Kidney (tissue), 14 donors: Measurements from ENCODE around the gene SBNO1. TPM values are rescaled to one million over a fixed set of nuclear protein-coding genes. Genes with fewer than 3 reads are reported as not detected.
"Not testable (repeated sequence)": the region's sequence is repeated elsewhere in the genome, so short reads cannot be mapped to it uniquely, and the experiment has no call there.

Source experiments
- DNase-seq, 5 donors: peaks; one replicate each; pipeline ENCODE4 v3.0.0-alpha.2; 2013 to 2020
- FAIRE-seq: peaks from 2 replicates; lab custom pipeline; 2012; peaks lifted over from hg19 to GRCh38; lab: Jason Lieb, UNC
- H3K27ac ChIP-seq, 2 donors: one replicate each; pipeline ENCODE4 v1.7.0; 2013; ENCODE audit warnings: low read depth in 2 of 2, low read length in 2 of 2, inconsistent platforms in 1 of 2
- H3K27me3 ChIP-seq: one replicate; pipeline ENCODE4 v1.7.1; 2013; ENCODE audit warnings: low read length, inconsistent platforms; ENCODE audit not compliant: control insufficient read depth, insufficient read depth
- H3K36me3 ChIP-seq, 3 donors: one replicate each; pipeline versions ENCODE4 v1.7.0 to v1.7.1; 2013; ENCODE audit warnings: low read length in 3 of 3, control low read depth in 1 of 3, inconsistent platforms in 1 of 3; ENCODE audit not compliant: insufficient read depth in 3 of 3, control insufficient read depth in 2 of 3
- H3K4me1 ChIP-seq, 3 donors: one replicate each; pipeline versions ENCODE4 v1.7.0 to v1.7.1; 2013; ENCODE audit warnings: low read length in 3 of 3, inconsistent platforms in 1 of 3, low read depth in 1 of 3; ENCODE audit not compliant: control insufficient read depth in 2 of 3, insufficient read depth in 2 of 3
- H3K4me3 ChIP-seq, 3 donors: one replicate each; pipeline versions ENCODE4 v1.7.0 to v1.8.1; 2013; ENCODE audit warnings: low read length in 3 of 3, control low read depth in 1 of 3, inconsistent platforms in 1 of 3
- H3K9ac ChIP-seq, 3 donors: one replicate each; pipeline versions ENCODE4 v1.7.0 to v1.7.1; 2013; ENCODE audit warnings: low read length in 3 of 3, control low read depth in 1 of 3, inconsistent platforms in 1 of 3
- H3K9me3 ChIP-seq, 3 donors: one replicate each; pipeline versions ENCODE4 v1.7.0 to v1.7.1; 2013; ENCODE audit warnings: low read length in 3 of 3, control low read depth in 1 of 3, inconsistent platforms in 1 of 3; ENCODE audit not compliant: control insufficient read depth in 2 of 3, insufficient read depth in 1 of 3
- intact Hi-C: fragments of 100-400 bp; cut with DNase I; formaldehyde crosslinking; loops from one replicate; pipeline ENCODE4 v1.11.1; 2022
- polyA plus RNA-seq: library from polyadenylated mRNA; stranded (reverse); fragments of 350-450 nt; fragmentation: Illumina TruSeq; extraction: RNeasy Lipid Tissue Mini Kit (QIAGEN cat#74804); gene quantifications from one replicate; pipeline ENCODE4 v1.2.3, GENCODE V29; 2014; ENCODE audit warnings: low read depth, low replicate concordance; ENCODE audit not compliant: insufficient read depth
- total RNA-seq: library from RNA; stranded (reverse); fragmentation: NEBNext Ultra II Directional; extraction: Animal tissue kit (Norgen Biotek cat#: 25700); gene quantifications from one replicate; pipeline ENCODE4 v1.2.1, GENCODE V29; 2021
- TF ChIP-seq, protein P1 (sequence below): IDR thresholded peaks from 3 replicates; pipeline ENCODE4 v1.5.1; 2012; ENCODE audit warnings: mild to moderate bottlenecking, moderate library complexity, borderline replicate concordance; ENCODE audit not compliant: insufficient read depth; ENCODE audit errors: extremely low read depth
- donor health status: control.
- donor health status: control.
- donor health status: control.
- donor health status: control.
- donor health status: control.
- donor health status: DM: yes; HTN: yes; CAD: no.
- donor health status: Normal renal cell carcinoma (clear cell type).

Gene SBNO1
- total and polyA plus RNA-seq, 2 donors from 2014 or later: 4.3 to 32.0 TPM

DNA sequence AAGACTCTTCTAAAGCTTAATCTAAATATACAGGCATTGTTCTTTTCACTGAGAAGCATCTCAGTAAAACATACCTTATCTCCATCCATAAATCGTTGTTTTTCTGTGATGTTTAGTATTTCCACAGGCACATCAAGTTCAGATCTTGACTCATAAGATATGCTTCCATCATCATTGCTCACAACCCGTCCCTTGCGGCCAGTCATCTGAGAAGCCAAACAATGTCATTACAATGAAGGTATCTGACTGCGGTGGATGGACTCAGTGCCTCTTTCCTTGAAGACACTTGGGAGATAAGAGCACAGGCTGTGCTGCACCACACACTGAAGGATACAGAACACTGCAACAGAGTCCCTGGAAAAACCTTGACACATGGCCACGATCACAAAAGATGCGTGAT is 44.8 kb downstream of the SBNO1 start:
- intact Hi-C loops: no loop called here
- Histone ChIP-seq H3K9ac (no peak overlapping the region), H3K27me3 (no peaks in the 10 kb centered on the region), H3K36me3 (peaks cover 10 to 68% (median 41%) of the 10 kb centered on the region in 3 donors), H3K9me3 (no peaks in the 10 kb centered on the region), H3K4me1 (no peaks in the 10 kb centered on the region), H3K4me3 (no peak overlapping the region), H3K27ac (no peak overlapping the region)
- DNase-seq (no peak), FAIRE-seq (no peak)
- TF ChIP-seq, protein P1, sequence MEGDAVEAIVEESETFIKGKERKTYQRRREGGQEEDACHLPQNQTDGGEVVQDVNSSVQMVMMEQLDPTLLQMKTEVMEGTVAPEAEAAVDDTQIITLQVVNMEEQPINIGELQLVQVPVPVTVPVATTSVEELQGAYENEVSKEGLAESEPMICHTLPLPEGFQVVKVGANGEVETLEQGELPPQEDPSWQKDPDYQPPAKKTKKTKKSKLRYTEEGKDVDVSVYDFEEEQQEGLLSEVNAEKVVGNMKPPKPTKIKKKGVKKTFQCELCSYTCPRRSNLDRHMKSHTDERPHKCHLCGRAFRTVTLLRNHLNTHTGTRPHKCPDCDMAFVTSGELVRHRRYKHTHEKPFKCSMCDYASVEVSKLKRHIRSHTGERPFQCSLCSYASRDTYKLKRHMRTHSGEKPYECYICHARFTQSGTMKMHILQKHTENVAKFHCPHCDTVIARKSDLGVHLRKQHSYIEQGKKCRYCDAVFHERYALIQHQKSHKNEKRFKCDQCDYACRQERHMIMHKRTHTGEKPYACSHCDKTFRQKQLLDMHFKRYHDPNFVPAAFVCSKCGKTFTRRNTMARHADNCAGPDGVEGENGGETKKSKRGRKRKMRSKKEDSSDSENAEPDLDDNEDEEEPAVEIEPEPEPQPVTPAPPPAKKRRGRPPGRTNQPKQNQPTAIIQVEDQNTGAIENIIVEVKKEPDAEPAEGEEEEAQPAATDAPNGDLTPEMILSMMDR: no peak

DNA sequence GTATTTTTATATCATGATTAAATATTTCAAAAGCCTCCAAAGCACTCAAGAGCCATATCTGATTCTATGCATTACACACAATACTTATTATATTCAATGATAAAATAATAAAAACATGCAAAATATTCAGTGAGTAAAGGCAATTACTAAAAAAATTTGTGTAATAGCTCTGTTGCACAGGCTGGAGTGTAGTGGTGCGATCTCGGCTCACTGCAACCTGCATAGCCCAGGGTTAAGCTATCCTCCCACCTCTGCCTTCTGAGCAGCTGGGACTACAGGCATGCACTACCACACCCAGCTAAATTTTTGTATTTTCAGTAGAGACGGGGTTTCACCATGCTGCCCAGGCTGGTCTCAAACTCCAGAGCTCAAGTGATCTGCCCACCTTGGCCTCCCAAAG is 45.4 kb downstream of the SBNO1 start:
- Histone ChIP-seq H3K36me3 (peaks cover 10 to 65% (median 41%) of the 10 kb centered on the region in 3 donors), H3K9ac (no peak overlapping the region), H3K9me3 (no peaks in the 10 kb centered on the region), H3K4me1 (no peaks in the 10 kb centered on the region), H3K4me3 (no peak overlapping the region), H3K27me3 (no peaks in the 10 kb centered on the region), H3K27ac (no peak overlapping the region)
- DNase-seq (no peak), FAIRE-seq (no peak)
- intact Hi-C loops: no loop called here
- TF ChIP-seq, protein P1: no peak

DNA sequence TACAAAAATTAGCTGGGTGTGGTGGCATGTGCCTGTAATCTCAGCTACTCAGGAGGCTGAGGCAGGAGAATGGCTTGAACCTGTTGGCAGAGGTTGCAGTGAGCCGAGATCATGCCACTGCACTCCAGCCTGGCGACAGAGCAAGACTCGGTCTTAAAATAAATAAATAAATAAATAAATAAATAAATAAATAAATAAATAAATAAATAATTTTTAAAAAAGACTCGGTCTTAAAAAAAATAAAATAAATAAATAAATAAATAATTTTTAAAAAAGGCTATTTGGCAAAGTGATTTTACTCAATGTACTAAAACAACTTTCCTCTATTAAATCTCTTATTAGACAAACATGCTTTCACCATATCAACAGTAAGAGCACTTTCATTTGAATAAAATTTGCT is 51.6 kb downstream of the SBNO1 start:
- H3K9ac ChIP-seq, H3K27ac ChIP-seq, H3K27me3 ChIP-seq, intact Hi-C loops, H3K9me3 ChIP-seq, DNase-seq, H3K4me3 ChIP-seq, H3K4me1 ChIP-seq: not testable (repeated sequence)
- peaks cover 15 to 59% (median 24%) of the 10 kb centered on the region in 3 donors for H3K36me3 ChIP-seq
- peak; percentile 65 for FAIRE-seq

DNA sequence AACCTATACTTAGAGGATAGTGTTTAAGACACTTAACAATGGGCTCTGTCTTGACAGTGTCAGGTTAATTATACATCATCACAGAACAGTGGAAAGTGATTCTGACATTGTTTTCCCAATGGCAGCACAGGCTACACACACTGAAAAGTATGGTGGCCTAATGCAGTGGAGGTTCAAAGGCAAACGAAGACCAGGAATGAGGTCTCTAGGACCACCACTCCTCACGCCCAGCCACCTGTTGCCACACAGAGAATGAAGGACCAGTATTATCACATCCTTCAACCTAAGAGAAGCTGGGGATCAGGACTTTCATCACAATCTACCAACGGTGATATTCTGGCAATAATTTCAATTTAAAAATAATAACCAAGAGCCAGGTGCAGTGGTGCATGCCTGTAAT is 58.4 kb downstream of the SBNO1 start:
- no peak for DNase-seq
- H3K4me1 ChIP-seq: no peaks in the 10 kb centered on the region
- H3K27me3 ChIP-seq: no peaks in the 10 kb centered on the region
- no peak overlapping the region for H3K27ac ChIP-seq
- no peak for FAIRE-seq
- intact Hi-C loops: no loop called here
- TF ChIP-seq, protein P1: no peak
- H3K36me3 ChIP-seq: peaks cover 8 to 59% (median 26%) of the 10 kb centered on the region in 3 donors
- H3K4me3 ChIP-seq: no peak overlapping the region
- no peaks in the 10 kb centered on the region for H3K9me3 ChIP-seq
- H3K9ac ChIP-seq: no peak overlapping the region
